Activated T-helper 1 cell treated with anti-CD3 and anti-CD28 coated beads, Interleukin-12 subunit alpha, Interleukin-12 subunit beta, Interleukin-2, Interleukin-4 antibody, amounts not matched to agents 30 ng/mL and 10 ng/mL and 1 ng/mL, durations not matched to agents 14 hours and 24 hours and 36 hours (primary cell): ENCODE measurements around the gene RCN1. TPM values are rescaled to one million over a fixed set of nuclear protein-coding genes. Genes with fewer than 3 reads are reported as not detected.
"Not testable (repeated sequence)": the region's sequence is repeated elsewhere in the genome, so short reads cannot be mapped to it uniquely, and the experiment has no call there.

Source experiments
- DNase-seq: peaks from one replicate; pipeline ENCODE4 v3.0.0; 2021; ENCODE audit warnings: low spot score
- H3K27ac Mint-ChIP-seq: one replicate; pipeline ENCODE4 v1.8.0; 2021; ENCODE audit warnings: mild to moderate bottlenecking, mixed read lengths
- H3K27me3 Mint-ChIP-seq: one replicate; pipeline ENCODE4 v1.8.0; 2022; ENCODE audit warnings: mild to moderate bottlenecking, moderate library complexity, mixed read lengths; ENCODE audit not compliant: insufficient read depth
- H3K36me3 Mint-ChIP-seq: one replicate; pipeline ENCODE4 v1.8.0; 2021; ENCODE audit warnings: low read depth, mixed read lengths
- H3K4me1 Mint-ChIP-seq: one replicate; pipeline ENCODE4 v1.8.0; 2021; ENCODE audit warnings: low read depth, mixed read lengths
- H3K4me3 Mint-ChIP-seq: one replicate; pipeline ENCODE4 v1.8.0; 2021; ENCODE audit warnings: mild to moderate bottlenecking, moderate library complexity, mixed read lengths
- H3K9me3 Mint-ChIP-seq: one replicate; pipeline ENCODE4 v1.8.0; 2021; ENCODE audit warnings: mixed read lengths
- intact Hi-C: fragments of 100-400 bp; cut with micrococcal nuclease; formaldehyde crosslinking; loops from one replicate; pipeline ENCODE4 v1.15.1; 2024
- total RNA-seq: library from RNA; stranded (reverse); gene quantifications from 2 replicates; pipeline ENCODE4 v1.2.3, GENCODE V29; 2022

RCN1 gene
- total RNA-seq, 1 donor from 2014 or later = 36.5 TPM

GRCh38 chr11:32108576-32108975 is 17.7 kb downstream of the RCN1 start:
- H3K27ac Mint-ChIP-seq = no peak overlapping the region
- no peak for DNase-seq
- no peak overlapping the region for H3K4me3 Mint-ChIP-seq
- peaks cover 4% of the 10 kb centered on the region for H3K27me3 Mint-ChIP-seq
- H3K36me3 Mint-ChIP-seq = peaks cover 16% of the 10 kb centered on the region
- peaks cover 7% of the 10 kb centered on the region for H3K4me1 Mint-ChIP-seq
- intact Hi-C loops = no loop called here
- H3K9me3 Mint-ChIP-seq = no peaks in the 10 kb centered on the region

DNA sequence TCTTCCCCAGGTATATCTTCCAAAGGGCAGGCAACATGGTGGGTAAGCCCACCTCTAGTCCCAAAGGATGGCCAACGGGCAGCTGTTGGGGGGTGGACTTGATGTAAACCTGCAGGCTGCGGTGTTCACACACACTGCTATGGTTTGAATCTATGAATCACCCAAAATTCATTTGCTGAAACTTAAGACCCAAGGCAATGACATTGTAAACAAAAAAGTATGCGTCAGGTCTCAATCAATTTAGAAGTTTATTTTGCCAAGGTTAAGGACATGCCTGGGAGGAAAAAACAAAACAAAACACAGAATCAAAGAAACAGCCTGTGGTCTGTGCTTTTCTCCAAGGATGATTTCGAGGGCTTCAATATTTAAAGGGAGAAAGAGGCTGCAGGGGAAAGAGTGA is 18.3 kb downstream of the RCN1 start:
- H3K4me3 Mint-ChIP-seq = no peak overlapping the region
- intact Hi-C loops = no loop called here
- H3K9me3 Mint-ChIP-seq = no peaks in the 10 kb centered on the region
- H3K27ac Mint-ChIP-seq = no peak overlapping the region
- H3K36me3 Mint-ChIP-seq = peaks cover 12% of the 10 kb centered on the region
- peaks cover 6% of the 10 kb centered on the region for H3K27me3 Mint-ChIP-seq
- no peak for DNase-seq
- H3K4me1 Mint-ChIP-seq = peaks cover 7% of the 10 kb centered on the region

DNA sequence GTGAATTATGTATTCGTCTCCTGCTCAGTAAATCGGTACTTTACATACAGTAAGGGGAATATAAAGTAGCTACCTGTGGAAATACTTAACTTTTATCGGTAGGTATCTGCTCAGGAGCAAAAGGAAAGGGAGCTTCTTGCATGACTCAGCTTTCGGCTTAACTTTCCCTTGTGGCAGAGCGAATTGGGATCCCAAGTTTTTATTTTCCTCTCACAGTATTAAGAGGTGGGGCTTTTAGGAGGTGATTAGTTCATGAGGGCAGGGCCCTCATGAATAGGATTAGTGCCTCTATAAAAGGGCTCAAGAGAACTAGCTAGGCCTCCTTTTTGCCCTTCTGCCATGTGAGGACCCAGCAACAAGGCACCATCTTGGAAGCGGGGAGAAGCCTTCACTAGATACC is 18.7 kb downstream of the RCN1 start:
- Mint-ChIP-seq H3K4me3 (no peak overlapping the region), H3K27ac (no peak overlapping the region), H3K27me3 (peaks cover 6% of the 10 kb centered on the region), H3K36me3 (peaks cover 11% of the 10 kb centered on the region), H3K4me1 (peaks cover 7% of the 10 kb centered on the region), H3K9me3 (no peaks in the 10 kb centered on the region)
- intact Hi-C loops = no loop called here
- DNase-seq = no peak

- Mint-ChIP-seq H3K27ac (no peak overlapping the region), H3K36me3 (peaks cover 7% of the 10 kb centered on the region), H3K4me3 (no peak overlapping the region), H3K9me3 (no peaks in the 10 kb centered on the region), H3K27me3 (peaks cover 6% of the 10 kb centered on the region), H3K4me1 (peaks cover 7% of the 10 kb centered on the region)
- intact Hi-C loops = no loop called here
- DNase-seq = no peak
These were observed 19.9 kb downstream of the RCN1 start for GRCh38 chr11:32110795-32111194.

DNA sequence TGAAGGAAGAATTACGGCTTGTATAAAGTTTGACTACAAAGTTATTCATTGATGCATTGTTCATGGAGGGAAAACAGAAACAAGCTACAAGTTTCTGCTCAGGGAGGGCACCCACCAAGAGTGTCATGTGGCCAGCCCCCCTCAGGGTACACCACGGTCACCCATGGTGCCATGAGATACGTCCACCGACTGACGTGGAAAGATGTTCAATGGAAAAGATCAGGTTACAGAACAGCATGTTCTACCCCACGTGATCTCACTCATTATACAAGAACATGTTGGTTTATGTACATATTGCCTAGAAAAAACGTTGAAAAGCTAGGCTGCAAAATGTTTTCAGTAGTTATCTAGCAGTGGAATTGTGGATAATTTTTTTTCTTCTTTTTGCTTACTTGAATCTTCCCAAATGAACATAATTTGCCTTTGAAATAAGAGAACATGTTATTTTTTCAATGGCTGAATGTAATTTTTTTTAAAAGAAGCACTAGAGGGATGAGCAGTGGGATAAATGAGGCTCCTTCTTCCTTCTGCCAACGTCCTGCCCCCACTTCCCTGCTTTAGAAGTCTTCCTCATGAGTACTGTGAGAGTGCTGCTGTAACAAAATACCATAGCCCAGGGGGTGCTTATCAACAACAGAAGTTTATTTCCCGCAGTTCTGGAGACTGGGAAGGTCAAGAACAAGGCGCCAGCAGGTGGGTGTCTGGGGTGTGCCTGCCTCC is 22.5 kb downstream of the RCN1 start:
- H3K4me1 Mint-ChIP-seq = no peaks in the 10 kb centered on the region
- H3K36me3 Mint-ChIP-seq = no peaks in the 10 kb centered on the region
- H3K4me3 Mint-ChIP-seq = no peak overlapping the region
- H3K27me3 Mint-ChIP-seq = peaks cover 6% of the 10 kb centered on the region
- no peak overlapping the region for H3K27ac Mint-ChIP-seq
- intact Hi-C loops = no loop called here
- DNase-seq = no peak
- no peaks in the 10 kb centered on the region for H3K9me3 Mint-ChIP-seq

- Mint-ChIP-seq H3K27ac (no peak overlapping the region), H3K27me3 (peaks cover 6% of the 10 kb centered on the region), H3K9me3 (no peaks in the 10 kb centered on the region), H3K4me3 (no peak overlapping the region), H3K36me3 (no peaks in the 10 kb centered on the region), H3K4me1 (no peaks in the 10 kb centered on the region)
- DNase-seq = no peak
- intact Hi-C loops = no loop called here
These were observed 23.0 kb downstream of the RCN1 start for GRCh38 chr11:32113920-32114203.

DNA sequence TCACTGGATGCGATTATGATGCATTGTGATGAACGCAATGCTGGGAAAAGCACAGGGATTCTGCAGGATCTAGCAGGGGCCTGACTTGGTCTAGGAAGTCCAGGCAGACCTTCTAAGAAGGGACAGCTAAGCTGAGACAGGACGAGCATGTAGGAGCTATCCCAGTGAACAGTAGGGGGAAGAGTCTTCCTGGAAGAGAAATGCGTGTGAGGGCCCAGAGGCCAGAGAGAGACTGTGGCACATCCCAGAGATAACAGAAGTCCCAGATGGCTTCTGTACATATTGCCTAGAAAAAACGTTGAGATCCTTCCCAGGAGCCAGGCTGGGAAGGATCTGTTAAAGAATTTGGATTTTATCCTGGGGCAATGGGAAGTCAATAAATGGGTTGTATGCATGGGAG is 24.6 kb downstream of the RCN1 start:
- H3K9me3 Mint-ChIP-seq = peaks cover 8% of the 10 kb centered on the region
- peaks cover 6% of the 10 kb centered on the region for H3K27me3 Mint-ChIP-seq
- peaks cover under 1% of the 10 kb centered on the region for H3K4me1 Mint-ChIP-seq
- H3K27ac Mint-ChIP-seq = no peak overlapping the region
- no peak overlapping the region for H3K4me3 Mint-ChIP-seq
- intact Hi-C loops = no loop called here
- no peaks in the 10 kb centered on the region for H3K36me3 Mint-ChIP-seq
- DNase-seq = no peak

DNA sequence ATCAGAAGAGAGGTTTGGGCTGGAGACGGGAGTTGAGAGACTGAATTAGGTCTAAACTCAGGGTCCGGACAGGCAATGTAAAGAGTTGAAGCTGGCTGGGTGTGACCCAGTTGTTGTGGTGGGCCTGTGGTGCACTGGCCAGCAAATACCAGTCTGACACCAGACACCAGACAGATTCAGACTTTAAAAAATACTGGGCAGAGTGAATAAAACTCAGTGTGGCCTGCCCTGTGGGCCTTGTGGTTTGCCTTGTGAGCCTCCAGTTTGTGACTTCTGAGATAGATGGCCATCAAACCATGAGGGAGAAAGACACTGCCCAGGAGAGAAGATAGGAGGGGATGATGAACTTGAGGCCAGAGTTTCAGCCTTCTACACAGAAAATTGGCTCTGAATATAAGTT is 25.8 kb downstream of the RCN1 start:
- Mint-ChIP-seq H3K4me3 (no peak overlapping the region), H3K27ac (no peak overlapping the region), H3K36me3 (no peaks in the 10 kb centered on the region), H3K9me3 (peaks cover 13% of the 10 kb centered on the region), H3K27me3 (peaks cover 6% of the 10 kb centered on the region), H3K4me1 (peaks cover 11% of the 10 kb centered on the region)
- no peak for DNase-seq
- intact Hi-C loops = no loop called here

GRCh38 chr11:32118025-32118974 is 27.4 kb downstream of the RCN1 start:
- no peaks in the 10 kb centered on the region for H3K36me3 Mint-ChIP-seq
- H3K27me3 Mint-ChIP-seq = peaks cover 10% of the 10 kb centered on the region
- peaks cover 13% of the 10 kb centered on the region for H3K9me3 Mint-ChIP-seq

GRCh38 chr11:32119139-32119538 is 28.3 kb downstream of the RCN1 start:
- DNase-seq, H3K27me3 Mint-ChIP-seq, H3K27ac Mint-ChIP-seq, intact Hi-C loops, H3K36me3 Mint-ChIP-seq, H3K4me3 Mint-ChIP-seq: not testable (repeated sequence)
- peaks cover 13% of the 10 kb centered on the region for H3K9me3 Mint-ChIP-seq
- H3K4me1 Mint-ChIP-seq = peaks cover 22% of the 10 kb centered on the region

More at GRCh38 chr11:32118025-32118974, 27.4 kb downstream of the RCN1 start:
- no peak for DNase-seq
- intact Hi-C loops = no loop called here
- Mint-ChIP-seq H3K4me1 (peaks cover 22% of the 10 kb centered on the region), H3K4me3 (no peak overlapping the region), H3K27ac (no peak overlapping the region)

GRCh38 chr11:32121012-32121411 is 30.1 kb downstream of the RCN1 start:
- intact Hi-C loops = loop anchor here (10.0 kb wide), 1 partner anchor 66 kb away; no protein-coding TSS in a partner anchor
- Mint-ChIP-seq H3K9me3 (peaks cover 13% of the 10 kb centered on the region), H3K27ac (peak overlapping the region; percentile 53), H3K27me3 (peaks cover 22% of the 10 kb centered on the region), H3K36me3 (no peaks in the 10 kb centered on the region), H3K4me1 (peaks cover 22% of the 10 kb centered on the region), H3K4me3 (no peak overlapping the region)
- DNase-seq = no peak

- no peaks in the 10 kb centered on the region for H3K36me3 Mint-ChIP-seq
- no peak overlapping the region for H3K4me3 Mint-ChIP-seq
- peaks cover 22% of the 10 kb centered on the region for H3K4me1 Mint-ChIP-seq
- DNase-seq = no peak
- intact Hi-C loops = loop anchor here (10.0 kb wide), 1 partner anchor 67 kb away; no protein-coding TSS in a partner anchor
- peaks cover 13% of the 10 kb centered on the region for H3K9me3 Mint-ChIP-seq
- no peak overlapping the region for H3K27ac Mint-ChIP-seq
- peaks cover 24% of the 10 kb centered on the region for H3K27me3 Mint-ChIP-seq
These were observed 31.3 kb downstream of the RCN1 start for GRCh38 chr11:32122200-32122599.

GRCh38 chr11:32131321-32131720 is 40.4 kb downstream of the RCN1 start:
- intact Hi-C loops = no loop called here
- Mint-ChIP-seq H3K36me3 (no peaks in the 10 kb centered on the region), H3K27me3 (peaks cover 15% of the 10 kb centered on the region), H3K4me3 (no peak overlapping the region), H3K4me1 (no peaks in the 10 kb centered on the region), H3K27ac (no peak overlapping the region), H3K9me3 (peaks cover 4% of the 10 kb centered on the region)
- no peak for DNase-seq
